NAMALWA (cell line): Measurements from ENCODE around the gene CDKN2B-AS1.
A peak's percentile ranks its signal among the peaks of the same experiment; 100 is the strongest.

Experiments used
- DNase-seq: peaks from one replicate; pipeline ENCODE4 v3.0.0-alpha.2; 2015; ENCODE audit warnings: low spot score

Gene CDKN2B-AS1

DNA sequence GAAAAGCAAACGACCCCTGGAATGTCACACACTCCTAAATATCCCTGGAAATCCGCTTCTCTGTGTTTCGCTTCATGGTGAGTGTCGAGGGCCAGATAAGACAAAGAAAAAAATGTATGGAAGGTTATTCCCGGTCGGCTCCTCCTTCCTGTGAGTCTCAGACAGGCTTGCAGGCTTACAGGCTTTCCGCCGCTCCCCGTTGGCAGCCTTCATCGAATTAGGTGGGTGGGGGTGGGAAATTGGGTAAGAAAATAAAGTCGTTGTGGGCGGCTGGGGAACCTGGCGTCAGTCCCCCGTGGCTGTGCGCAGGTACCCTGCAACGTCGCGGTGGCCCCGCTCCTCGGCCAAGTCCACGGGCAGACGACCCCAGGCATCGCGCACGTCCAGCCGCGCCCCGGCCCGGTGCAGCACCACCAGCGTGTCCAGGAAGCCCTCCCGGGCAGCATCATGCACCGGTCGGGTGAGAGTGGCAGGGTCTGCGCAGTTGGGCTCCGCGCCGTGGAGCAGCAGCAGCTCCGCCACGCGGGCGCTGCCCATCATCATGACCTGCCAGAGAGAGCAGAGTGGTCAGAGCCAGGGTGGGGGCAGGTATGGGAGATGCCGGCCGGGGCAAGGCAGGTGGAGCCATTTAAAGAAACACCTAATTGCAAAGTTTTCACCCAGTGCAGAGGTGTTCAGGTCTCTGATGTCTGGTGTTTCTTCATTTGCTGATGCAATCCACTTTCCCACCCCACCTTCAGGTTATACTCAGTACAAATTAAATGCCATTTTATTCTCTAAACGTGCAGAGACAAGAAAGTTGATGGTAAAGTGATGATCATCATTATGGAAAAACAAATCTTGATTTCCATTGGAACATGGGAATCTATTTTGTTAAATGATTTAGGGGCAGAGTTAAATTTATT lies 11.4 kb downstream of the CDKN2B-AS1 start:
- no peak for DNase-seq

- DNase-seq: no peak
These were observed 13.8 kb downstream of the CDKN2B-AS1 start for GRCh38 chr9:22008384-22008716.

DNA sequence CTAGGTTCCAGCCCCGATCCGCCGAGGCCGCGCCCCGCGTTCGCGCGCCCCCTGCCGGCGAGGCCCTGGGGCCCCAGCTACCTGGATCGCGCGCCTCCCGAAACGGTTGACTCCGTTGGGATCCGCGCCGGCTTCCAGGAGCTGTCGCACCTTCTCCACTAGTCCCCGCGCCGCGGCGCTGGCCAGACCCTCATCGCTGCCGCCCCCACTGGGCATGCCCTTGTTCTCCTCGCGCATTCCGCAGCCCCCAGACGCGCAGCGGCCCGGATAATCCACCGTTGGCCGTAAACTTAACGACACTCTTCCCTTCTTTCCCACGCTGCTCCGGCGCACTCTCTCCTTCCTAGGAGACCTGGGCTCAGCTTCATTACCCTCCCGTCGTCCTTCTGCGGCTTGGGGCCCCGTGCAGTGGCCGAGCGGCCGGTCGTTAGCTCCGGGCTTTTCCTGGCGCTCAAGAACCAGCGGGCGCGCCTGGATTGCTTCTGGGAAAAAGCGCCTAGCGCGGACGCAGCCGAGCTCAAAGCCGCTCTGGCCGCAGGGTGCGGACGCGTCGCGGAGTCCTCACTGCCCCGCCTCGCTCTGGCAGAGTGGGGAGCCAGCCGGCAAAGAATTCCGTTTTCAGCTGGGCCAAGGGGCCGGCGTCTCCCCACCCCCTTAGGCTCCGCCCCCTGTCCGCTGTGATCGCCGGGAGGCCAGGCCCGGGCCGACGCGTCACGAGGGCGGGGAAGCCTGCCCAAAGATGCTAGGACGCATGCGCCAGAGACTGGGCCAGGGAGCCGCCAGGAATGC lies 14.3 kb downstream of the CDKN2B-AS1 start, which contains the start of gene CDKN2B:
TSS of gene CDKN2B (minus strand) at position 589 of the 789 bp plus-strand sequence. CDS start at position 237, 352 bp downstream.
- DNase-seq: peak; percentile 84

- no peak for DNase-seq
These were observed 14.9 kb downstream of the CDKN2B-AS1 start for GRCh38 chr9:22009506-22009867.

- DNase-seq: no peak
These were observed 16.5 kb downstream of the CDKN2B-AS1 start for GRCh38 chr9:22010866-22011625.

- DNase-seq: no peak
These were observed 27.8 kb downstream of the CDKN2B-AS1 start for GRCh38 chr9:22022396-22022795.

GRCh38 chr9:22026696-22027095 lies 32.1 kb downstream of the CDKN2B-AS1 start:
- no peak for DNase-seq

DNA sequence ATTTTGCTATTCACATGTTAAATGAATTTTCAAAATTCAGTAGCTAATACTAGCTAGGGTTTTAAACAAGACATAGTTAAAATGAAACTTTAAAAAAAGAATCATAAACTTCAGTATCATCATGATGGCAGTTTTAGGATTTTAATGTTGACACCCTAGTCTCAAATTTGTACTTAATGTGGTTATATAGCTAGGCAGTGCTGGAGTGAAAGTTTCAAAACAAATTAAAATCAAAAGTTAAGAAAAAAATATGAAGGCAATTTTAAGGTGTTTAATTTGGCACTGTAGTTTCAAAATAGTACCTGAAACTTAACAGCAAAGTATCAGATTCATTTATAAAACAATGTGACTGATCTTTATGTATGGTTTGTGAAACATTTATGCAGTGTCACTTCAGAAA lies 33.8 kb downstream of the CDKN2B-AS1 start:
- DNase-seq: no peak

DNA sequence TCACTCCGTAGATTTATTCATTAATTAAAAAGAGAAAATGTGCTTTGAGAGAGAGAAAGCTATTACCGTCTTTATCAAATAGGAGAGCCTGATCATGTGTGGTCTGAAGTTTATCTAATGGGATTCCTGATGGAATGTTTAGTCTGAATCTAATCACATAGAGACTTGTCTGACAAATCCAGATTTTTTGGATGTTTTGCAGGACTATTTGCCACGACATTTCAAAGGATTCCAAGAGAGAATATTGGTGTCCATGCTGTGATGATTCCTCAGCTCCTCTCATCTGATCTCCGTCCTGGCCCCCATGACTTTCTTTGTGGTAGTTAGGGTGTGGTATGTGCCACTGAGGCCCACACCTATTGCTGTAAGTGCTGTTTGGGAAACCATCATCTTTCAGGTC lies 34.6 kb downstream of the CDKN2B-AS1 start:
- DNase-seq: no peak

DNA sequence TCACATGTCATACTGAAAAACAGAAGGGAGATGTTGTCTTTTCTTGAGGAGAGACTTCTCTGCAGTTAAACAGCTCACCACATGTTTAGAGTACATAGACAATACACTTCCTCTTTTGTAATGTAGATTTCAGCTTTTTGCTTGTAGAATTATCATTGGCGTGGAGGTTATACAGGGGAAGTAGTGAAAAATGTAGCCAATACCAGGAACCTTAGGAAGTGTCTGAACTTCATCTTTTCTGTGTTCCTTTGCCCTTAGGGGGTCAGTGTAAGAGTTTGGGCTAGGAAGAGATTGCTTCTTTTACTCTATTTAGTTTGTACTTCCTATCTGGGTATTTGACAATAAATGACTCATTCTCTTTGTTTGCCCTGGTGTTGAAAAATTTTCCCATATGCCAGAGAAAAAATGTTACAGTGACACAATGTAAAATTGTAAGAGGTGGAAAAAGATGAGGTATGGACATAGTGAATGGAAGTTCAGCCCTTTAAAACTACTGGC lies 35.6 kb downstream of the CDKN2B-AS1 start:
- peak; percentile 55 for DNase-seq

- no peak for DNase-seq
These were observed 37.2 kb downstream of the CDKN2B-AS1 start for GRCh38 chr9:22031655-22032411.

DNA sequence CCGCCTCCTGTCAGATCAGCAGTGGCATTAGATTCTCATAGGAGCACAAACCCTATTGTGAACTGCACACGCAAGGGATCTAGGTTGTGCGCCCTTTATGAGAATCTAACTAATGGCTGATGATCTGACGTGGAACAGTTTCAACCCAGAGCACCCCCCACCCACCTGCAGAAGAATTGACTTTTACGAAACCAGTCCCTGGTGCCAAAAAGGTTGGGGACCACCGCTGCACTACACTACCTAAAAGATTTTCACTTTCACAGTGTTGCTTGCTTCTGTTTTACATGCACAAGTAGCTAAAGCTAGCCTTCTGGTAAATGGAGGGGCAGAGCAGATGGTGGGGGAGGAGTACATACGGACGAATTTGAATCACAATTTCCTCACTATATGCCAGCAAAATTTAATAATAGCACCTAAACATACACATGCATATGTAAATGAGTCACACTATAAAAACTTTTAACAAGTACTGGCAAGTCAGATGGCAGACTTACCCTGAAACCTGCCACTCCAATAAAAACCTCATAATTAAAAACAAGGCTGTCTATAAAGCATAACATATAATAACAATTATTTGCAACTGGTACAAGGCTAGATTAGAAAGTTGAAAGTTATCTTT lies 38.5 kb downstream of the CDKN2B-AS1 start:
- no peak for DNase-seq

DNA sequence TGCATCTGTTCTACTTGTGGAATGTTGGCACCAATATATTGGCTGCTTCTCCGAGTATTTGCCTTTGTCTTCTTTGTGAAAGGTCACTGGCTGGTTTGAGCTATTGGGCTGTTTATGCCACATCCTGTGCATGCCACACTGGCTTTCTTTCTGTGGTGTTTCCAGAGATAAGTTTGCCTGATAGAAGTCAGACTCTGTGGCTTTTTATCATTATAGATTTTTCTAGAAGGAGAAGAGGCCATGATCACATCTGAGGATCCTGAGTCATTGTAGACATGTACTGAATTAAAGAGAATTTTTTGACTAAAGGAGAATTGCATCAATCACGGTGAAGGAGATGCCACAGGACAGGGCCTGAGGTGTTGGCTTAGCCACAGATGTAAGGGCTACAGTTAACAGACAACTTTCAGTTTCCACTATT lies 41.0 kb downstream of the CDKN2B-AS1 start:
- no peak for DNase-seq

- no peak for DNase-seq
These were observed 42.5 kb downstream of the CDKN2B-AS1 start for GRCh38 chr9:22036866-22037626.

DNA sequence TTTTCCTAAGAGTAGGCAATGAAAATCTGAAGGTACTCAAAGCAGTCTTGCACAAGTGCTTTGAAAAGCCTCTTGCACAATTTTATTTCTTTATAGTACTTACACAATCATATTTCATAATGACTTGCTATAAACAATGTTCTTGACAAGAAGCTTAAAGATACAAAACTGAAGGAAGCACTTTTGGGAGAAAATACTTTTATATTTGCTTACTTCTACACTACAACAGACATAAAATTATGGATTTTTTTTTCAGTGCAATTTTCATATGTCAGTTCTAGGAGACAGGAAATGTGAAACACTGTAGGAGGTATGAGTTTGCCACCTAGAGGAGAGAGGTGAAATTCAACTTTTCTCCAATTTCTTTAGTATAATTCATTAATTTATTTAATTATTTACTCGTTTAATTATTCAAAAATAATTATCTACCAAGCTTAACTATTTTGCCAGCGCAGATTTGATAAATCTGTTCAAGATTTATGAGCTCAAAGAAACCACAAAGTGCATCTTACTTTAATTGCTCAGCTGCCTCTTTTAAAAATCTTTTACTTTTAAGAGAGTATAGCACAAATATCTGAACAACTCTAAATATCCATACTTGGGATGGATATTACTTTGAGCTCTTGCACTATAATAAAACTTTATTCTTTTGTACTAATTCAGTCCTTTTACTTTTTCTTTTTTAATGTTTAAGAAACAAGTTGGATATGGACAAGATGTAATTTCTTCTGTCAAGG lies 43.5 kb downstream of the CDKN2B-AS1 start:
- DNase-seq: peak; percentile 66

GRCh38 chr9:22039258-22039657 lies 44.7 kb downstream of the CDKN2B-AS1 start:
- DNase-seq: no peak

DNA sequence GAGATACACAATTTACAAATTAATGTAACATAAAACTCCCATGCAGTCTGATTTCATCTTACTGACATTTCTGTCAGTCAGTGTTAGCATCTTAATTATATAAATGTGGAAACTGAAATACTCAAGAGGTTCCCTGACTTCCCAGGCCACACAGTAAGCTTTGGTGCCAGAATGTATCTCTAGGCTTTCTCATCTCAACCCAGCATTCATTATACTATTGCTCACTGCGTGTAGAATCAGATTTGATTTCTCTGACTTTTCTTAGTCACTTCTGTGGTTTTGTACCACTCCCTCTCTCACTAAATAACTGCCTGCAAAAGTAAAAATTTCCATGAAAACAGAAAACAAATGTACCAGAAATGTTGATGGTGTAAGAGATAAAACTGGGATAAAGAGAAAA lies 46.2 kb downstream of the CDKN2B-AS1 start:
- DNase-seq: no peak

GRCh38 chr9:22041344-22041743 lies 46.8 kb downstream of the CDKN2B-AS1 start:
- no peak for DNase-seq

DNA sequence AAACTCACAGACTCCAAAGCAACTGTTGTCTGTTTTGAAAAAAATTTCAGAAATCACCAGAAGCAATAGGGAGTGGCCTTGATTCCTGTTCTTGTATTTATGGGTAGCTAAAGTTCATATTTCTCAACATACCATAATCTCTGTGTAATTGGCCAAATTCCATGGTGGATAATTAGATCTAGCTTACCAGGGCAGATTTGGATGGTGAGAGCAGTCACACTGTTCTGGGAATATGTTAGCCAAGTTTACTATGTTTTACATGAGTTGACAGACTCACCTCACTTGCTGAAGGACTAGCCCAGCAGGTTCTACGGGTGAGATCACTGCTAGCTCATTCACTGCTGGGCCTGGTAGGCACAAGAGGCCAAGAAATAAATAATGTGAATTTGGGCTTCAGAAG lies 47.2 kb downstream of the CDKN2B-AS1 start:
- no peak for DNase-seq

GRCh38 chr9:22043928-22044327 lies 49.3 kb downstream of the CDKN2B-AS1 start:
- no peak for DNase-seq
